ENCODE data around the gene KRT28. TPM values are rescaled to one million over a fixed set of nuclear protein-coding genes. Genes with fewer than 3 reads are reported as not detected.

The KRT28 gene
- total RNA-seq (not detected), polyA plus RNA-seq (not detected)

GRCh38 chr17:40799859-40800258 lies at the start of gene KRT28:
KRT28 (minus strand) TSS chr17:40799959; CDS start chr17:40799893, 66 bp downstream.
- H3K27me3 ChIP-seq = peaks cover 0 to 33% (median 7%) of the 10 kb centered on the region in 3 donors
- H3K4me1 ChIP-seq = no peaks in the 10 kb centered on the region
- no peak for DNase-seq
- TF ChIP-seq POLR2AphosphoS5 (IDR thresholded peaks at IDR 0.05) = no peak
- no peak for TF ChIP-seq POLR2A (IDR thresholded peaks at IDR 0.05)
- TF ChIP-seq CTCF (IDR thresholded peaks at IDR 0.05) = no peak
- no peak for TF ChIP-seq EP300 (IDR thresholded peaks at IDR 0.05)
- H3K4me3 ChIP-seq = no peak within 1 kb of the TSS
- no peak within 1 kb of the TSS for H3K27ac ChIP-seq
- no peaks in the 10 kb centered on the region for H3K9me3 ChIP-seq
- H3K36me3 ChIP-seq = no peaks in the 10 kb centered on the region
- 78 to 86% methylated on average over 3 of the region's 3 CpGs for WGBS, 2 donors
- intact Hi-C loops (cut with DNase I) = loop anchor here (5.0 kb wide), 2 partner anchors 747 to 862 kb away; no protein-coding TSS in a partner anchor

- TF ChIP-seq CTCF (IDR thresholded peaks at IDR 0.05) = no peak
- no peak for TF ChIP-seq POLR2A (IDR thresholded peaks at IDR 0.05)
- no peak for TF ChIP-seq EP300 (IDR thresholded peaks at IDR 0.05)
- no peak for TF ChIP-seq POLR2AphosphoS5 (IDR thresholded peaks at IDR 0.05)
- Histone ChIP-seq H3K9me3 (no peaks in the 10 kb centered on the region), H3K27me3 (no peaks in the 10 kb centered on the region), H3K27ac (no peak overlapping the region), H3K4me1 (no peaks in the 10 kb centered on the region), H3K4me3 (no peak overlapping the region), H3K36me3 (no peaks in the 10 kb centered on the region)
- DNase-seq = no peak
- WGBS, 2 donors = 89 to 90% methylated on average over 1 of the region's 1 CpG
- intact Hi-C loops (cut with DNase I) = no loop called here
Observed at GRCh38 chr17:40848583-40849235, 49.0 kb upstream of the KRT28 start.

GRCh38 chr17:40846515-40847144 lies 46.9 kb upstream of the KRT28 start:
- no peaks in the 10 kb centered on the region for H3K4me1 ChIP-seq
- no peak for DNase-seq
- intact Hi-C loops (cut with DNase I) = no loop called here
- H3K36me3 ChIP-seq = no peaks in the 10 kb centered on the region
- H3K27ac ChIP-seq = no peak overlapping the region
- no peaks in the 10 kb centered on the region for H3K27me3 ChIP-seq
- 80 to 93% methylated on average over 1 of the region's 1 CpG for WGBS, 2 donors
- H3K4me3 ChIP-seq = no peak overlapping the region
- H3K9me3 ChIP-seq = no peaks in the 10 kb centered on the region
- TF ChIP-seq EP300 (IDR thresholded peaks at IDR 0.05) = no peak
- no peak for TF ChIP-seq CTCF (IDR thresholded peaks at IDR 0.05)
- TF ChIP-seq POLR2A (IDR thresholded peaks at IDR 0.05) = no peak
- no peak for TF ChIP-seq POLR2AphosphoS5 (IDR thresholded peaks at IDR 0.05)

GRCh38 chr17:40844671-40845107 lies 44.9 kb upstream of the KRT28 start:
- H3K9me3 ChIP-seq = no peaks in the 10 kb centered on the region
- 62 to 81% methylated on average over 4 of the region's 4 CpGs for WGBS, 2 donors
- H3K36me3 ChIP-seq = no peaks in the 10 kb centered on the region
- no peaks in the 10 kb centered on the region for H3K27me3 ChIP-seq
- intact Hi-C loops (cut with DNase I) = no loop called here
- H3K4me1 ChIP-seq = no peaks in the 10 kb centered on the region
- H3K4me3 ChIP-seq = no peak overlapping the region
- H3K27ac ChIP-seq = no peak overlapping the region
- DNase-seq = no peak
- TF ChIP-seq POLR2AphosphoS5 (IDR thresholded peaks at IDR 0.05) (no peak), CTCF (IDR thresholded peaks at IDR 0.05) (no peak), EP300 (IDR thresholded peaks at IDR 0.05) (no peak), POLR2A (IDR thresholded peaks at IDR 0.05) (no peak)
